ENCODE data around the gene DOCK4. TPM values are rescaled to one million over a fixed set of nuclear protein-coding genes. Genes with fewer than 3 reads are reported as not detected.

Gene DOCK4
- total RNA-seq, 1 donor from 2014 or later = 43.5 TPM

- DNase-seq (ENCODE audit: low spot score in 2 of 2) = no peak
- TF ChIP-seq CTCF (IDR thresholded peaks at IDR 0.05) = no peak
- Histone ChIP-seq H3K27ac (no peak overlapping the region), H3K27me3 (no peaks in the 10 kb centered on the region), H3K4me3 (no peak overlapping the region), H3K4me1 (no peaks in the 10 kb centered on the region), H3K36me3 (peaks cover 0 to 4% of the 10 kb centered on the region in 2 donors), H3K9me3 (no peaks in the 10 kb centered on the region)
- intact Hi-C loops (cut with DNase I) = loop anchor here (5.0 kb wide), 3 partner anchors 113 to 753 kb away; no protein-coding TSS in a partner anchor
Observed at GRCh38 chr7:111744501-111745155, 461.6 kb downstream of the DOCK4 start.

- no peaks in the 10 kb centered on the region for H3K27me3 ChIP-seq
- DNase-seq (ENCODE audit: low spot score in 2 of 2) = no peak
- intact Hi-C loops (cut with DNase I) = loop anchor here (5.0 kb wide), 3 partner anchors 114 to 754 kb away; no protein-coding TSS in a partner anchor
- no peak for TF ChIP-seq CTCF (IDR thresholded peaks at IDR 0.05)
- H3K36me3 ChIP-seq = peaks cover 4 to 7% of the 10 kb centered on the region in 2 donors
- no peaks in the 10 kb centered on the region for H3K9me3 ChIP-seq
- no peak overlapping the region for H3K27ac ChIP-seq
- H3K4me3 ChIP-seq = no peak overlapping the region
- H3K4me1 ChIP-seq = no peaks in the 10 kb centered on the region
Observed at GRCh38 chr7:111743244-111743847, 462.9 kb downstream of the DOCK4 start.

- H3K36me3 ChIP-seq = peaks cover 4 to 7% of the 10 kb centered on the region in 2 donors
- TF ChIP-seq CTCF (IDR thresholded peaks at IDR 0.05) = peak; percentile 39 to 73 (median 56)
- no peak overlapping the region for H3K4me3 ChIP-seq
- H3K27me3 ChIP-seq = no peaks in the 10 kb centered on the region
- intact Hi-C loops (cut with DNase I) = loop anchor here (5.0 kb wide), 3 partner anchors 115 to 755 kb away; no protein-coding TSS in a partner anchor
- no peak for DNase-seq (ENCODE audit: low spot score in 2 of 2)
- no peaks in the 10 kb centered on the region for H3K9me3 ChIP-seq
- no peak overlapping the region for H3K27ac ChIP-seq
- H3K4me1 ChIP-seq = no peaks in the 10 kb centered on the region
Observed at GRCh38 chr7:111741811-111742240, 464.4 kb downstream of the DOCK4 start.

- H3K36me3 ChIP-seq = peaks cover 4 to 7% of the 10 kb centered on the region in 2 donors
- no peaks in the 10 kb centered on the region for H3K4me1 ChIP-seq
- no peaks in the 10 kb centered on the region for H3K27me3 ChIP-seq
- TF ChIP-seq CTCF (IDR thresholded peaks at IDR 0.05) = no peak
- no peak overlapping the region for H3K4me3 ChIP-seq
- H3K27ac ChIP-seq = no peak overlapping the region
- no peaks in the 10 kb centered on the region for H3K9me3 ChIP-seq
- DNase-seq (ENCODE audit: low spot score in 2 of 2) = no peak
- intact Hi-C loops (cut with DNase I) = loop anchor here (5.0 kb wide), 3 partner anchors 116 to 756 kb away; no protein-coding TSS in a partner anchor
Observed at GRCh38 chr7:111740942-111741341, 465.3 kb downstream of the DOCK4 start.

- Histone ChIP-seq H3K9me3 (no peaks in the 10 kb centered on the region), H3K27ac (no peak overlapping the region), H3K4me3 (no peak overlapping the region), H3K27me3 (no peaks in the 10 kb centered on the region), H3K36me3 (peaks cover 7 to 23% of the 10 kb centered on the region in 2 donors), H3K4me1 (peaks cover 0 to 3% of the 10 kb centered on the region in 2 donors)
- no peak for TF ChIP-seq CTCF (IDR thresholded peaks at IDR 0.05)
- intact Hi-C loops (cut with DNase I) = no loop called here
- DNase-seq (ENCODE audit: low spot score in 2 of 2) = no peak
Observed at GRCh38 chr7:111736552-111736874, 469.7 kb downstream of the DOCK4 start.
